ENCODE data around the gene DPP10.

GRCh38 chr2:115194623-115195022, 752.2 kb downstream of the DPP10 start:
- TF ChIP-seq, protein P1, sequence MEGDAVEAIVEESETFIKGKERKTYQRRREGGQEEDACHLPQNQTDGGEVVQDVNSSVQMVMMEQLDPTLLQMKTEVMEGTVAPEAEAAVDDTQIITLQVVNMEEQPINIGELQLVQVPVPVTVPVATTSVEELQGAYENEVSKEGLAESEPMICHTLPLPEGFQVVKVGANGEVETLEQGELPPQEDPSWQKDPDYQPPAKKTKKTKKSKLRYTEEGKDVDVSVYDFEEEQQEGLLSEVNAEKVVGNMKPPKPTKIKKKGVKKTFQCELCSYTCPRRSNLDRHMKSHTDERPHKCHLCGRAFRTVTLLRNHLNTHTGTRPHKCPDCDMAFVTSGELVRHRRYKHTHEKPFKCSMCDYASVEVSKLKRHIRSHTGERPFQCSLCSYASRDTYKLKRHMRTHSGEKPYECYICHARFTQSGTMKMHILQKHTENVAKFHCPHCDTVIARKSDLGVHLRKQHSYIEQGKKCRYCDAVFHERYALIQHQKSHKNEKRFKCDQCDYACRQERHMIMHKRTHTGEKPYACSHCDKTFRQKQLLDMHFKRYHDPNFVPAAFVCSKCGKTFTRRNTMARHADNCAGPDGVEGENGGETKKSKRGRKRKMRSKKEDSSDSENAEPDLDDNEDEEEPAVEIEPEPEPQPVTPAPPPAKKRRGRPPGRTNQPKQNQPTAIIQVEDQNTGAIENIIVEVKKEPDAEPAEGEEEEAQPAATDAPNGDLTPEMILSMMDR (IDR thresholded peaks at IDR 0.05) = no peak
- TF ChIP-seq EP300 (IDR thresholded peaks at IDR 0.05) = no peak
- TF ChIP-seq POLR2A (IDR thresholded peaks at IDR 0.05) = no peak
